ENCODE measurements around the gene ZCCHC2. TPM values are rescaled to one million over a fixed set of nuclear protein-coding genes. Genes with fewer than 3 reads are reported as not detected.

ZCCHC2 gene
- total RNA-seq, 2 experiments from 2014 or later: 45.5 to 46.4 TPM

- DNase-seq: peak; percentile 58
- peaks cover 40% of the 10 kb centered on the region for H3K4me1 Mint-ChIP-seq (ENCODE audit: low read depth)
- H3K4me3 Mint-ChIP-seq: peak overlapping the region; percentile 94
- ChIA-PET CTCF (interaction anchor here (1.2 kb wide), 1 partner anchor 20 kb away, joined by 3 read pairs; no protein-coding TSS in a partner anchor), POLR2A (interaction anchor here (0.5 to 6.2 kb wide), 6 partner anchors 11 to 191 kb away, joined by 3 to 100 read pairs (median 4); no protein-coding TSS in a partner anchor)
- H3K27ac Mint-ChIP-seq: peak overlapping the region; percentile 89
- no peaks in the 10 kb centered on the region for H3K27me3 Mint-ChIP-seq (ENCODE audit: low read depth)
- peak; percentile 20 for ATAC-seq
- H3K36me3 Mint-ChIP-seq (ENCODE audit: low read depth): peaks cover 44% of the 10 kb centered on the region
- no peaks in the 10 kb centered on the region for H3K9me3 Mint-ChIP-seq (ENCODE audit: insufficient read depth)
Measured at GRCh38 chr18:62524440-62525200, 1.8 kb downstream of the ZCCHC2 start.

GRCh38 chr18:62525608-62526007 is 2.8 kb downstream of the ZCCHC2 start:
- POLR2A ChIA-PET: interaction anchor here (6.2 kb wide), 1 partner anchor 19 kb away, joined by 100 read pairs; no protein-coding TSS in a partner anchor
- ATAC-seq: no peak
- peaks cover 39% of the 10 kb centered on the region for H3K4me1 Mint-ChIP-seq (ENCODE audit: low read depth)

GRCh38 chr18:62526098-62527025 is 3.5 kb downstream of the ZCCHC2 start:
- Mint-ChIP-seq H3K36me3 (ENCODE audit: low read depth) (peaks cover 43% of the 10 kb centered on the region), H3K27ac (peak overlapping the region; percentile 89), H3K4me1 (ENCODE audit: low read depth) (peaks cover 36% of the 10 kb centered on the region), H3K9me3 (ENCODE audit: insufficient read depth) (no peaks in the 10 kb centered on the region), H3K27me3 (ENCODE audit: low read depth) (no peaks in the 10 kb centered on the region), H3K4me3 (peak overlapping the region; percentile 94)
- CTCF ChIA-PET: interaction anchor here (1.0 to 1.9 kb wide), 3 partner anchors 20 to 105 kb away, joined by 4 to 9 read pairs (median 7); no protein-coding TSS in a partner anchor
- ATAC-seq: peak; percentile 17
- peak; percentile 74 for DNase-seq
- POLR2A ChIA-PET: interaction anchor here (1.1 to 1.9 kb wide), 3 partner anchors 15 to 354 kb away, joined by 3 to 12 read pairs (median 3); no protein-coding TSS in a partner anchor

More at GRCh38 chr18:62525608-62526007, 2.8 kb downstream of the ZCCHC2 start:
- no peaks in the 10 kb centered on the region for H3K9me3 Mint-ChIP-seq (ENCODE audit: insufficient read depth)
- peak overlapping the region; percentile 94 for H3K4me3 Mint-ChIP-seq
- no peak for DNase-seq
- peaks cover 44% of the 10 kb centered on the region for H3K36me3 Mint-ChIP-seq (ENCODE audit: low read depth)
- peak overlapping the region; percentile 89 for H3K27ac Mint-ChIP-seq
- CTCF ChIA-PET: no interaction called here
- no peaks in the 10 kb centered on the region for H3K27me3 Mint-ChIP-seq (ENCODE audit: low read depth)

GRCh38 chr18:62529597-62529996 is 6.8 kb downstream of the ZCCHC2 start:
- ATAC-seq (no peak), DNase-seq (no peak)
- no peaks in the 10 kb centered on the region for H3K27me3 Mint-ChIP-seq (ENCODE audit: low read depth)
- CTCF ChIA-PET: interaction anchor here (1.0 kb wide), 1 partner anchor 203 kb away, joined by 3 read pairs; no protein-coding TSS in a partner anchor
- H3K4me3 Mint-ChIP-seq: no peak overlapping the region
- H3K27ac Mint-ChIP-seq: no peak overlapping the region
- no peaks in the 10 kb centered on the region for H3K9me3 Mint-ChIP-seq (ENCODE audit: insufficient read depth)
- POLR2A ChIA-PET: no interaction called here
- H3K36me3 Mint-ChIP-seq (ENCODE audit: low read depth): peaks cover 62% of the 10 kb centered on the region
- H3K4me1 Mint-ChIP-seq (ENCODE audit: low read depth): peaks cover 56% of the 10 kb centered on the region

GRCh38 chr18:62531078-62531477 is 8.3 kb downstream of the ZCCHC2 start:
- H3K4me3 Mint-ChIP-seq: no peak overlapping the region

GRCh38 chr18:62531931-62532330 is 9.1 kb downstream of the ZCCHC2 start:
- CTCF ChIA-PET: no interaction called here
- Mint-ChIP-seq H3K4me1 (ENCODE audit: low read depth) (peaks cover 74% of the 10 kb centered on the region), H3K9me3 (ENCODE audit: insufficient read depth) (no peaks in the 10 kb centered on the region), H3K27ac (no peak overlapping the region), H3K36me3 (ENCODE audit: low read depth) (peaks cover 49% of the 10 kb centered on the region), H3K4me3 (no peak overlapping the region), H3K27me3 (ENCODE audit: low read depth) (no peaks in the 10 kb centered on the region)
- POLR2A ChIA-PET: no interaction called here
- ATAC-seq: no peak
- DNase-seq: no peak

More at GRCh38 chr18:62531078-62531477, 8.3 kb downstream of the ZCCHC2 start:
- DNase-seq: no peak
- ChIA-PET CTCF (no interaction called here), POLR2A (interaction anchor here (0.7 kb wide), 1 partner anchor 8 kb away, joined by 3 read pairs; the partner anchor contains the start of gene ZCCHC2)
- Mint-ChIP-seq H3K36me3 (ENCODE audit: low read depth) (peaks cover 52% of the 10 kb centered on the region), H3K4me1 (ENCODE audit: low read depth) (peaks cover 70% of the 10 kb centered on the region), H3K27me3 (ENCODE audit: low read depth) (no peaks in the 10 kb centered on the region), H3K9me3 (ENCODE audit: insufficient read depth) (no peaks in the 10 kb centered on the region), H3K27ac (no peak overlapping the region)
- no peak for ATAC-seq

GRCh38 chr18:62536005-62536404 is 13.2 kb downstream of the ZCCHC2 start:
- no peak overlapping the region for H3K27ac Mint-ChIP-seq
- no peaks in the 10 kb centered on the region for H3K27me3 Mint-ChIP-seq (ENCODE audit: low read depth)
- H3K36me3 Mint-ChIP-seq (ENCODE audit: low read depth): peaks cover 44% of the 10 kb centered on the region
- peaks cover 52% of the 10 kb centered on the region for H3K4me1 Mint-ChIP-seq (ENCODE audit: low read depth)
- DNase-seq: no peak
- H3K9me3 Mint-ChIP-seq (ENCODE audit: insufficient read depth): no peaks in the 10 kb centered on the region
- POLR2A ChIA-PET: interaction anchor here (0.7 to 1.5 kb wide), 2 partner anchors 12 to 14 kb away, joined by 3 to 4 read pairs; partner anchors contain the start of gene ZCCHC2
- CTCF ChIA-PET: interaction anchor here (0.8 kb wide), 1 partner anchor 47 kb away, joined by 3 read pairs; no protein-coding TSS in a partner anchor
- H3K4me3 Mint-ChIP-seq: no peak overlapping the region
- ATAC-seq: no peak

GRCh38 chr18:62537042-62537894 is 14.4 kb downstream of the ZCCHC2 start:
- no peaks in the 10 kb centered on the region for H3K9me3 Mint-ChIP-seq (ENCODE audit: insufficient read depth)
- peaks cover 42% of the 10 kb centered on the region for H3K4me1 Mint-ChIP-seq (ENCODE audit: low read depth)
- no peak overlapping the region for H3K27ac Mint-ChIP-seq
- peaks cover 40% of the 10 kb centered on the region for H3K36me3 Mint-ChIP-seq (ENCODE audit: low read depth)
- ChIA-PET CTCF (interaction anchor here (1.5 kb wide), 1 partner anchor 47 kb away, joined by 4 read pairs; no protein-coding TSS in a partner anchor), POLR2A (interaction anchor here (1.5 kb wide), 1 partner anchor 13 kb away, joined by 4 read pairs; no protein-coding TSS in a partner anchor)
- no peak overlapping the region for H3K4me3 Mint-ChIP-seq
- H3K27me3 Mint-ChIP-seq (ENCODE audit: low read depth): no peaks in the 10 kb centered on the region
- DNase-seq (no peak), ATAC-seq (no peak)

- no peak overlapping the region for H3K27ac Mint-ChIP-seq
- POLR2A ChIA-PET: no interaction called here
- CTCF ChIA-PET: interaction anchor here (1.0 to 1.5 kb wide), 3 partner anchors 24 to 112 kb away, joined by 3 to 4 read pairs (median 3); no protein-coding TSS in a partner anchor
- no peaks in the 10 kb centered on the region for H3K9me3 Mint-ChIP-seq (ENCODE audit: insufficient read depth)
- DNase-seq: no peak
- H3K4me1 Mint-ChIP-seq (ENCODE audit: low read depth): peaks cover 38% of the 10 kb centered on the region
- no peak overlapping the region for H3K4me3 Mint-ChIP-seq
- no peak for ATAC-seq
- no peaks in the 10 kb centered on the region for H3K27me3 Mint-ChIP-seq (ENCODE audit: low read depth)
- peaks cover 42% of the 10 kb centered on the region for H3K36me3 Mint-ChIP-seq (ENCODE audit: low read depth)
Measured at GRCh38 chr18:62537946-62538345, 15.1 kb downstream of the ZCCHC2 start.

GRCh38 chr18:62538881-62539280 is 16.1 kb downstream of the ZCCHC2 start:
- H3K27ac Mint-ChIP-seq: no peak overlapping the region
- CTCF ChIA-PET: interaction anchor here (1.0 to 1.5 kb wide), 3 partner anchors 23 to 113 kb away, joined by 3 to 4 read pairs (median 3); no protein-coding TSS in a partner anchor
- peaks cover 49% of the 10 kb centered on the region for H3K36me3 Mint-ChIP-seq (ENCODE audit: low read depth)
- H3K4me3 Mint-ChIP-seq: no peak overlapping the region
- POLR2A ChIA-PET: no interaction called here
- no peak for DNase-seq
- no peaks in the 10 kb centered on the region for H3K9me3 Mint-ChIP-seq (ENCODE audit: insufficient read depth)
- no peak for ATAC-seq
- H3K4me1 Mint-ChIP-seq (ENCODE audit: low read depth): peaks cover 33% of the 10 kb centered on the region
- no peaks in the 10 kb centered on the region for H3K27me3 Mint-ChIP-seq (ENCODE audit: low read depth)

Data from activated CD8-positive, alpha-beta T cell treated with anti-CD3 and anti-CD28 coated beads, Interleukin-2, amount 10 ng/mL, durations not matched to agents 7 days and 5 days (primary cell).